Measurements from ENCODE around the gene MDFIC.
"Not testable (repeated sequence)": the region's sequence is repeated elsewhere in the genome, so short reads cannot be mapped to it uniquely, and the experiment has no call there.

Gene MDFIC, protein sequence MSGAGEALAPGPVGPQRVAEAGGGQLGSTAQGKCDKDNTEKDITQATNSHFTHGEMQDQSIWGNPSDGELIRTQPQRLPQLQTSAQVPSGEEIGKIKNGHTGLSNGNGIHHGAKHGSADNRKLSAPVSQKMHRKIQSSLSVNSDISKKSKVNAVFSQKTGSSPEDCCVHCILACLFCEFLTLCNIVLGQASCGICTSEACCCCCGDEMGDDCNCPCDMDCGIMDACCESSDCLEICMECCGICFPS

DNA sequence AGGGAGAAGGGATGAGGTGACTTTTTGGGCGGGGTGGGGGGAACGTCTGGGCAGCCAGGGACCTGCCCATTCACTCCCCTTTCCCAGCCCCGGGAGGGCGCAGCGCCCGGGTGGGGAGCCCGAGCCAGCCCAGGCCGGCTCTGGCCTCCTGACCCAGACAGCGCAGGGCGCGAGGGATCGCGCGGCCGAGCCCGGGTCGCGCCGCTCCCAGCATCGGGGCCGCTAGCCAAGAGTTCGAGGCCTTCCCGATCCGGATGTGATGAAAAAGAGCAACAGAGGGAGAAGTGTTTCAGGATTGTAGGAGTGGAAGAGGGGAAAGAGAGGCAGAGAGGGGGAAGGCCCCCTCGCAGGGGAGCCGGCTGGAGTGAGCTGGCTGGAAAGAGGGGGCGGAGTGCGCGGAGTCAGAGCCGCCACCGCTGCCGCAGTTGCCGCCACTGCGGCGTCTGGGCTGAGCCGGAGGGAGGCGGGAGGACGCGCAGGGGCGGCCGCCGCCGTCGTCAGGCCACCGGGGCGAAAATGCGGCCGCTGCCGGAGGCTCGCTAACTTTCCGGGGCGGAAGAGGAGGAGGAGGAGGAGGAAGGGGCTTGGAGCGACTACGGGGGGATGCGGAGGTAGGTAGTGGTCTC, at the start of gene MDFIC:
Gene MDFIC (plus strand): TSS at position 69 of the 626 bp plus-strand sequence. CDS start 940 bp downstream, outside the sequence.
- peak; percentile 32 for DNase-seq (ENCODE audit: low spot score)

DNA sequence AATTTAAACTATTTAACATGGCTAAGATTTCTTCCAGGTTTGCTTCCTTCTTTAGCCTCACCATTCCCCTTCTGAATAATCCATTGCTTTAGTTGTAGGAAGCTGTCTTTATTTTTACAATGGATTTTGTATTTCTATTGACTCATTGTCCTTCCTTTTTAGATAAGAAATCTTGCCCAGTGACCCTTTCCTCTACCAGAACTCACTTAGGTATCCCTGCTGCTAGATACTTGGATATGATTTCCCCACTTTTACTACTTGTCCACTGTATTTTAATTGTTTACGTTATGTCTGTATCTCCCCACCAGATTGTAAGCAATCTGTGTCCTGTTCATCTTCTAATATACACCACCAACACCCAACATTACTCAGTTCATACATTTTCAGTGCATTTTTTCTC, 47.7 kb upstream of the MDFIC start:
- no peak for DNase-seq (ENCODE audit: low spot score)

DNA sequence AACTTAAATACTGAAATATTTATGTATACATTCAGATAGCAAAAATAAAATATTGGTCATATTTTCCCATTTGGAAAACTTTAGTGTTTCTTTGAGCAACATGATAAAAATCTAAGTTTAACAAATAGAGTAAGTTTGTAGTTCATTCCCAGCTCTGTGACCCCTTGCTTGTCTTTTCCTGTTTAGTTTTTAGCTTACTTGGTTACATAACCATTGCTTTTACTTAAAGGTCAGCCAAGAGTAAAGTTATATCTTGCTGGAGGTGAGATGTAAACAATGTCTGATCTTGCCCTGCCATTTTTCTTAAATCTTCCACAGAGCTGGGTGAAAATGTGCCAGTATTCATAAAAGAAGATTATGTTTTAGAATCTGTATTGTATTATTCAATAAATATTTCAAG, 46.7 kb upstream of the MDFIC start:
- no peak for DNase-seq (ENCODE audit: low spot score)

DNA sequence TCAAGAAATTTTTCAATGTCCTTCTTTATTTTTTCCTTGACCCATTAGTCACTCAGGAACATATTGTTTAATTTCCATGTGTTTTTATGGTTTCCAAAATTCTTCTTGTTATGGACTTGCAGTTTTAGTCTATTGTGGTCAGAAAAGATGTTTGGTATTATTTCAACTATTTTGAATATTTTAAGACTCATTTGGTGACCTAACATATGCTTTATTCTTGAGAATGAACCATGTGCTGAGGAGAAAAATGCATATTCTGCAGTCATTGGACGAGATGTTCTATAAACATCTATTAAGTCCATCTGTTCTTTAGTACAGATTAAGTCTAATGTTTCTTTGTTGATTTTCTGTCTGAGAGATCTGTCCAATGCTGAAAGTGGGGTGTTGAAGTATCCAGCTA, 42.3 kb upstream of the MDFIC start:
- DNase-seq (ENCODE audit: low spot score), result no peak

DNA sequence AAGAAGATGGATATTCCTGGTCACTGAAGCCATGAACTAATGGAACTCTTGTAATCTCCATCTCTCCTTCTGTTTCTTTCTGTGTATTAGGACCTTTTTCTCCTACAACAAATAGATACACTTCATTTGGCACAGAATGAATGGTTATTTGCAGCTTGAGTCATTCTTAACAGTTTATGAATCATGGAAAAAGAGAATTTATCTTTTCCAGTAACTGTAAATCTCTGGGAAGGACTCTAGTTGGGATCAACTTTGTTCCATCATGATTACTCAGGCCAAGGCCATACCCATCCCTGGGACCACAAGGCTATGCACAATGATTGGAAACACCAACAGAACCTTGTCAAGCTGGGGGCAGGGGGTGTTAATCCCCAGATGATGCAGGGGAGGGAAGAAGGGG, 36.1 kb upstream of the MDFIC start:
- no peak for DNase-seq (ENCODE audit: low spot score)

DNA sequence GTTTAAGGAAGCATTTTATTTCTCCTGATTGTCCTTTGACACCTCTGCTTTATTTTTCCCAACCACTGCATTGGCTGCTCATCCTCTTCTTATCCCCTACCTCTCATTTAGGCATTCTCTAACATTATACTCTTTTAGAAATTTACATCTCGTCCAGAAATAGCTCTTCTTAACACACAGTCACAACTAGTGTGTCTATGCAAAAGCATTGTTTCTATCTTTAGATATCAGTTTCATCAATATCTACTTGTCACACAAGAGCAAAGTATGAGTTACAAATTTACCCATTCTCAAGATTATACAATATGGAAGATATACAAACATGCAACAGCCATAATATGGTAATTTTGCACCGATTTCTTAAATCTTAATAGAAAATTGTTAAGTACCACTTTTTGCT, 35.7 kb upstream of the MDFIC start:
- no peak for DNase-seq (ENCODE audit: low spot score)

DNA sequence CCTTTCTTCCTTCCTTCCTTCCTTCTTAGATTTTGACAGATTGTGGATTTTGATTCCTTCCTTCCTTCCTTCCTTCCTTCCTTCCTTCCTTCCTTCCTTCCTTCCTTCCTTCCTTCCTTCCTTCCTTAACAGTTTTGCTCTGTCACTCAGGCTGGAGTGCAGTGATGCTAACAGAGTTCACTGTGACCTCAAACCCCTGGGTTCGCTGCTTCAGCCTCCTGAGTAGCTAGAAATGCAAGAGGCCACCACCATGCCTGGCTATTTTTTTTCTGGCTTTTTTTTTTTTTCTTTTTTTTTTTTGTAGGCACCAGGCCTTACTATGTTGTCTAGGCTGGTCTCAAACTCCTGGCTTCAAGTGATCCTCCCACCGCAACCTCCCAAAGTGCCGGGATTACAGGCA, 32.8 kb upstream of the MDFIC start:
- DNase-seq (ENCODE audit: low spot score), result not testable (repeated sequence)

DNA sequence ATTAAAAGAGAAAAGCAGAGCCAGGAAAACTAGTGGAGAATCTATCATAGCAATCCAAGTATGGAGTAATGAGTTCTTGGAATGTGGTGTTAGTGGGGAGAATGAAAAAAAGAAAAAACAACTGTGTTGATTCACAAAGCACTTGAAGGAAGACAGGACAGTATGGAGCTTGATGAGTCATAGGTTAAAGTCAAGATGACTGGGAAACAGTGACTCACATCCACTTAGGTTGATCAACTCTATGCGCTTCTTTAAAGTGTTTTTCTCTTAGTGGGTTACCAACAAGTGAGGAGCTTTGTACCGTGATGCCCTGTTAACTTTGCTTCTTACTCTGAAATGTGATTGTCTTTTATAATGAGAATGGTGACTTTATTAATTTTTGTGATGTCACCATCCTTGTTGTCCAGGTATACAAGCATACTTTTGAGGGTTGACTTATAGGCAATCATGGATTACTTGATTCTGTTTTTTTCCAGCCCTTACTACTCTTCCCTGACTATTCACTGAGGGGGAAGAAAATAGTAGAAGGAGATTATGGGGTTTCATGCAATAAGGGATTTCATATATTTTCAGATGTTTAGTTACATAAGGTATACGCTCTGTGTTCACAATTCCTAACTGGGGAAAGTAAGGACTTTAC, 32.1 kb upstream of the MDFIC start:
- DNase-seq (ENCODE audit: low spot score), result peak; percentile 95

DNA sequence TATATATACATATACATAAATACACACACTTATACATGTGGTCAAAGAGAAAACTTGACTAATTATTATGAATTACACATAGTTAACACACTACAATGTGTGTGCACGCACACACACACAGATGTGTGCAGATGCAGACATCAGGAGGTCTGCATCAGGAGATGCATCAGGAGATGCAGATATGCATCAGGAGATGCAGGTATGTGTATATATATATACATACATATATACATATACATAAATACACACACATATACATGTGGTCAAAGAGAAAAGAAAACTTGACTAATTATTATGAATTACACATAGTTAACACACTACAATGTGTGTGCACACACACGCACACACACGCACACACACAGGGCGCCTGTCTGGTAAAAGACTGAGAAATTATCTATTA, 31.3 kb upstream of the MDFIC start:
- no peak for DNase-seq (ENCODE audit: low spot score)

DNA sequence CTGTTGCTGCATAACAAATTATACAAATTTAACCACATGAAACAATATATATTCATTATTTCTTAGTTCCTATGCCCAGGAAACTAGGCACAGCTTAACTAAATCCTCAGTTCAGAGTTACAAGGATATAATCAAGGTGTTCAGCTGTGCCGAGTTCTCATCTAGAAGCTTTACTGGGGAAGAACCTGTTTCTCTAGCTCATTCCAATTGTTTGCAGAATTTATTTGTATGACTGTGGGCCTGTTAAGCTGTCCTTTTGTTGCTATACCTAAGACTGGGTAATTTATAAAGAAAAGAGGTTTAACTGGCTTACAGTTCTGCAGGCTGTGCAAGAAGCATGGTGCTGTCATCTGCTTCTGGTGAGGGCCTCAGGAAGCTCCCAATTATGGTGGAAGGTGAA, 21.8 kb upstream of the MDFIC start:
- no peak for DNase-seq (ENCODE audit: low spot score)

DNA sequence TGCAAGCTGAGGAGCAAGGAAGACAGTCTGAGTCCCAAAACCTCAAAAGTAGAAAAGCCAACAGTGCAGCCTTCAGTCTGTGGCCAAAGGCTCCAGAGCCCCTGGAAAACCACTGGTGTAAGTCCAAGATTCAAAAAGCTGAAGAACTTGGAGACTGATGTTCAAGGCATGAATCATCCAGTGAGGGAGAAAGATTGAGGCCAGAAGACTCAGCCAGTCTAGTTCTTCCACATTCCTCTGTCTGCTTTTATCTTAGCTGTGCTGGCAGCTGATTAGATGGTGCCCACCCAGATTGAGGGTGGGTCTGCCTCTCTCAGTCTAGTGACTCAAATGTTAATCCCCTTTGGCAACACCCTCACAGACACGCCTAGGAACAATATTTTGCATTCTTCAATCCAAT, 20.1 kb upstream of the MDFIC start:
- DNase-seq (ENCODE audit: low spot score), result no peak

DNA sequence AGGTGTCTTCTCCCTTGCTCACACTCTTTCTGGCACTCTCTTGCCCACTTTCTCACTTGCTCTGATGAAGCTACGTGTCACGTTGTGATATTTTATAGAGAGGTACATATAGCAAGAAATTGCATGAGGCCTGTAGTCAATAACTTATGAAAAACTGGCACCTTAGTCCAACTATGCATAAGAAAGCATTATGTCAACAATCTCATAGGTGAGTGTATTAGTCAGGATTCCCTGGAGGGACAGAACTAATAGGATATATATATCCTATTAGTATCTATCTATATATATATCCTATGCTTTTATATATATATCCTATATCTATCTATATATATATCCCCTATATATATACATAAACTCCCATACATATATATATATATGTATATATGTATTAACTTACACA, 18.8 kb upstream of the MDFIC start:
- DNase-seq (ENCODE audit: low spot score), result no peak

DNA sequence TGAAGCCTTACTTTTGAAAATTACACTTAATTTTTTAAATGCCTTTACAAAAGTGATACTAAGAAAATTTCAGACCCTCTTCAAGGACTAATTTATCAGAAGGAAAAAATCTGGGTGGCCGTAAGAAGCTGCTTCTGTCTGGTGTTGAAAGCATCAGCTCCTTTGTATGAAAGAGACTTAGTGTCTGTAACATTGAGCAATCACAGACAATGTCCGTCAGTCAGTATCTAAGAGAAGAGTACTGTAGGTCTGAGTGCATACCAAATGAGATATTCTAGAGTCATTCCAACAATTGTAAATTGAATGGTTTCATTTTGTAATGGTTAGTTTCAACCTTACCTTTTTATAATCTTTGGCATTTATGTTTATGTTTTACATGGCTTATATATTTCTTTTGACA, 11.1 kb upstream of the MDFIC start:
- DNase-seq (ENCODE audit: low spot score), result peak; percentile 89

DNA sequence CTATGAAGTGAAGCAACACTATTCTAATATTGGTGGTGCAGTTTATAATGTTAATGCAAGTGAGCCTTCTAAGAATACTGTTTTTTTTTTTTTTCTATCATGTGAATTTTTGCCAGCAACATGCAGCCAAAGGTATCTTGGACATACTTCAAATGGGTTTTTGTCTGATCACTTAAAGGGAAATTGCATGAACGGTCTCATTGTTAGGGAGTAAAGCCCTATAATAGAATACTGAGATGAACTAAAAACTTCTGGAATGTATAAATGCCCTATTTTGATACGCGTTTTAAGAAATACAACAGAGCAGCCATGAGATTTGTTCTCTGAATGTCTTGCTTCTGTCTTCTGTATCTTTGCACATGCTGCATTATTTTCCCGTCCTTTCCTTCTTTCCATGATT, 10.5 kb upstream of the MDFIC start:
- peak; percentile 71 for DNase-seq (ENCODE audit: low spot score)

DNA sequence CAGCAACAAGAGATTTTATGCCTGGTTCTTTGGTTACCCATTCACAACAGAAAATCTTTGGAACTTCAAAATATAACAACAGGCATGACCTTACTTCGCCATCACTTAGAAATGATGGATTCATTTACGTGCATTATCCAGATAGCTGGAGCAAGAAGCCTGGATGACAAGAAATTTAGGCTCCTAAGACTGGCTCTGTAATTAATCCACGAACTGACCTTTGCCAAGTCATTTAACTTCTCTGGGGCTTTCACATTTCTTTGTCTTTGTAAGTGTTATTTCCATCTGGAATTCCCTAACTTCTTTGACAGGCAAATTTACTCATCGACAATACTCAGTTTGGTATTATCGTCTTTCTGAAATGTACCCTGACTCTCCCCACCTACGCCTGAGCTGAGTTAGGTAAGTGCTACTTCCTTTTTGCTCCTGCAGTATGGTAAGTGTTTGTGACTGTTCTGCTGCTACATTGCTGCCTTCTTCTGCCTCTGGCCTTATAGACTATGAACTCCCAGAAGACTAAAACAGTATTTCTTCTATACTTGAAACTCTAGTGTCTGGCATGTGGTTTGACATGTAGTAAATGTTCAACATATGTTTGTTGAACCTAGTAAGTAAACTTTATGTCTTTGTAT, 5.5 kb upstream of the MDFIC start:
- no peak for DNase-seq (ENCODE audit: low spot score)

DNA sequence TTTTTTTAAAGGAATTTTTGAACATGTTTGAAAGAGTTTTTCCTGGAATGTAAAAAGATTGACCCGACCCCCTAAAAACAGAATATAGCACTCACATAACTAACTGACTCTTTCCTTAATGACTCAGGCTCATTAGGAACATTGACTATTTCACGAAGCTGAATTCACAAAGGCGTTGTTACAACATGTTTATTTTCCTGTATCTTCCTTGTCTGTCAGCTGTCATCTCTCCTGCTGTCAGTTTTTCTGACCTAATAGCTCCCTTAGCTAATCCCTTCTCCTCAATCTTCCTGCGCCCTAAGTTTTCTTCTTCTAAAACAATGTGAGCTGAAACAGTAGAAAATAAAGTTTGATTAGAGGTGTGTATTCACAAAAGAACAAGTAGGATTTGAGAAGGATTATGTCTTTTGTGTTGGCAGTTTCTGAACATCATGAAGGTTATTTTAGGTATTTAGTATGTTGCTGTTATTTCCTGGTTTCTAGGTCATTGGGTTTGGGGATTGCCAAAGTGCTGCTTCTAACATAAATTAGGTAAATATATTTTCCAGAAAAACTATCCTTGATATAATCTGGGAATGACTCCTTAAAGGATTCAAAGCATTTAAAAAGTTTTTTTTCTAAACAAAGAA, 4.6 kb upstream of the MDFIC start:
- DNase-seq (ENCODE audit: low spot score), result no peak

DNA sequence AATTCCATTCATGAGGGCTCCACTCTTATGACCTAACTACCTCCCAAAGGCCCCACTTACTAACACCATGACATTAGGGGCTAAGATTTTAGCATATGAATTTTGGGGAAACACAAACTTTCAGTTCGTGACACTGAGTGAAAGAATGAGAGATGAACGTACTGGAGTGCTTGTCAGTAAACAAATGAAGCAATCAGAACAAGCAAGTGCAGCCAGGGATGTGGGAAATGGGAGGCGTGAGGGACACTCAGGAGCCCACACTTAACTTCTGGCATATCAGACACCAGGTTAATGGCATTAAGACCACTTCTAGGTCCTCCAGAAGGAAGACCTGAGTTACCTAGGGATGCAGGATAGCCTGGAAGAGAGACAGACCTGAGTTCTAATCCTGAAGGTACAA, 2.3 kb upstream of the MDFIC start:
- no peak for DNase-seq (ENCODE audit: low spot score)

DNA sequence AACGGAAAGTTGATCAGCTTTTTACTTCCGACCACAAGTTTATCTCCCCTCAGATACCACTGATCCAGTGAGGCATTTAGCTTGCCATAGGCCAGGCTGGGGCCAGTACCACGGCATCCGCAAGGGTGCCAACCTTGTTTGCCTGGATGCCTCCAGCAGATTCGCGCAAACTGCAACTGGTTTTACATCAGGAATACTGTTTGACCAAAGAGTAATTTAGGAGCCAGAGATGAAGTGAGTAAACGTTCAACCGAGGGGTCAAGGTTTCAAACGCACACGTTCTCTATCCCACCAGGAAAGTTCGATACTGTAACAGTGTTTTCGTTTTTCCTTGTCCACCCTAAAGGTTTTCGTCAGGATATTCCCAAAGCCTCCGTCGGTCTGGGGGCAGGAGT, 266 bp upstream of the MDFIC start:
- DNase-seq (ENCODE audit: low spot score), result no peak

DNA sequence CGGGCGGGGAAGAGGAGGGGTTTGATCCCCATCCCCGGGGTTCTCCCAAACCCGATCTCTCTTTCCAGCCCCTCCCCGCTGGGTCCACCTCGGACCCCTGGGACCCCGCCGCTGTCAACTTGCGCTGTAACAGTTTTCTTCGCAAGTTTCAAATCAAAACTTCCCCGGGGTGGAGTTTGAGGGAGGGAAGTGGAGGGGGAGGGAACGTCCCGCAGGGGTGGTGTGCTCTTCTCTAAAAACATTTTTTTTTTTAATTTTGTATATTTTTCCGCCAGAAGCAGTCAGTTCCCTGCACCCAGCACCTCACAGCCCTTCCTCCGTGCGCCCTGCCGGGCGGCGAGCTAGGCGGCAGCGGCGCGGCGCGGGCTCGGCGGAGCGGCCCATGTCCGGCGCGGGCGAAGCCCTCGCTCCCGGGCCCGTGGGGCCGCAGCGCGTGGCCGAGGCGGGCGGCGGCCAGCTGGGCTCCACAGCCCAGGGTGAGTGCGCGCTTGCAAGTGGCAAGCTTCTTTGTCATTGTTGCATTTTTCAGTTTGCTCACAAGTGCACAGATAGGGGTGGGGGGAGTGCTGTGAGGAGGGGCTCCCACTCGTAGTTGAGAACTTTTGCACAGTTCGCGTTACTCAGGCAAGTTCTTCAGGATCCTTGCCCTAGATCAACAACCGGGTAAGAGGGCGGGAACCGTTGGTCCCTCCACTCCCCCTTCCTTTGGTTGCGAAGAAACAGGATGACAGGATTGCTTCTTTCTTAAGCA, 933 bp downstream of the MDFIC start:
- peak; percentile 50 for DNase-seq (ENCODE audit: low spot score)

DNA sequence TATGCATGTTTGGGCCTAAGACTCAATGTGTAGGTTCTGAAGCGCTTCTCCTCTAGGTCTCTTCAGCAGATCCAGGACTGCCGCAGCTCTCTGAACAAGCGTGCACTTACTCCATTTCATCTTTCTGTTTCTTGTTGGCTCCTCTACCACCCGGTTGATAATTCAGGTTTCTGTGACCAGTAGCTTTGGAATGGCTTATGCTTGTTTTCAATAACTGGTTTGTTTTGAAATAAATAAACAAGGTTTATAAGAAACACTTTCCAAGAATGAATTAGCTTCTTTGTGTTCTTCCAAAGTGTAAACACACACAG, 1.5 kb downstream of the MDFIC start:
- no peak for DNase-seq (ENCODE audit: low spot score)

DNA sequence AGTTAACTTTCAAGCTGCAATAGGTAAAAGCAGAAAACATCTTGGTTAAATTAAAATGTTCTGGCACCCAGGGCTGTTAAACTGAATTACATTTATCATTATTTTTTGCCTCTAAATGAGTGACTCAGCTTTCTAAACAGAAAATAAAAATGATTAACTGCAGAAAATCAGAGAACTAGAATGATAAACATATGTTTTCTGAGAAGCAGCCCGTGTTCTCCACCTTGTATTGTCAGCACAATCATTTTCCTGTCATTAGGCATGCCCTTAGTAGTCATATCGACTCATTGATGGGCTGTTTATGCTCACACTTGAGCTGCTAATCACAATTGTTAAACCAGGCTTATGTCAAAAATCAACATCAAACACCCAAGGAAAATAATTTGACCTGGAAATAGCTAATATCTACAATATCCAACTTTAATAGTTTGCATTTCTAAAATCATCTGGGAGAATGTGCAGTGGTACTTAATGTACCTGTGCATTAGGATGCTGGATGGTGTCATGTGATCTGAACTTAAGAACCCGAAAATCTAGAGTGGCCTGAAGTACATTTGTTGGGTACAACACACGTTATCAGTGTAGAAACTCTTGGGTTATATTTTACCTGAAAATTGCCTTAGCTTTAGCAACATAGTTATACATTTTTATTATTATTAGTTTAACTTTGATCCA, 2.3 kb downstream of the MDFIC start:
- no peak for DNase-seq (ENCODE audit: low spot score)

DNA sequence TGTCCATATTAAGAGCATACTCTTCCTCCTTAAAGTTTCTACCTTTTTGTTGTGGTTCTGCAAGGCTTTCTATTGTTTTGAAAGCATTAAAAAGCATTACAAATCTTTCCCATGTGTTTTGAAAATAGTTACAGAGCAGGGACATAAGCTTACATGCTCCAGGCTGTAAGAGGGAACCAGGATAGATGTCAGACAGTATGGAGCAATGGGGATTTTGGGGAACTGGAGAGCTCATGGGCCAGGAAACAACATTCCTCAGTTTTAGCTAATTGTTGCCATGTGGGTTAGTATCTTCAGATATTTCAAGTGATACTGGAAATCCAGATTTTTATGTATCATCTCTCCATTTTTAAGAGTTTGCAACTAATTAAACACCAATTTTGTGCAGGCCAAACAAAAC, 3.5 kb downstream of the MDFIC start:
- no peak for DNase-seq (ENCODE audit: low spot score)
